IPS-18a (cell line): Measurements from ENCODE around the gene SPDEF.
A peak's percentile ranks its signal among the peaks of the same experiment; 100 is the strongest.

Source experiments
- H3K27ac ChIP-seq: one replicate; pipeline ENCODE4 v1.5.1; 2013; ENCODE audit warnings: low read length
- H3K27me3 ChIP-seq: one replicate; pipeline ENCODE4 v1.6.1; 2013; ENCODE audit warnings: mild to moderate bottlenecking, low read length; ENCODE audit not compliant: control insufficient read depth, insufficient read depth
- H3K36me3 ChIP-seq: one replicate; pipeline ENCODE4 v1.6.1; 2013; ENCODE audit warnings: low read depth, low read length; ENCODE audit not compliant: control insufficient read depth
- H3K4me1 ChIP-seq: one replicate; pipeline ENCODE4 v1.6.1; 2013; ENCODE audit warnings: low read depth, low read length; ENCODE audit not compliant: control insufficient read depth
- H3K4me3 ChIP-seq: one replicate; pipeline ENCODE4 v1.5.1; 2013; ENCODE audit warnings: low read length
- H3K9ac ChIP-seq: one replicate; pipeline ENCODE4 v1.6.1; 2013; ENCODE audit warnings: mild to moderate bottlenecking, low read length, moderate library complexity
- H3K9me3 ChIP-seq: one replicate; pipeline ENCODE4 v1.6.1; 2013; ENCODE audit warnings: low read depth, low read length; ENCODE audit not compliant: control insufficient read depth

Gene SPDEF

DNA sequence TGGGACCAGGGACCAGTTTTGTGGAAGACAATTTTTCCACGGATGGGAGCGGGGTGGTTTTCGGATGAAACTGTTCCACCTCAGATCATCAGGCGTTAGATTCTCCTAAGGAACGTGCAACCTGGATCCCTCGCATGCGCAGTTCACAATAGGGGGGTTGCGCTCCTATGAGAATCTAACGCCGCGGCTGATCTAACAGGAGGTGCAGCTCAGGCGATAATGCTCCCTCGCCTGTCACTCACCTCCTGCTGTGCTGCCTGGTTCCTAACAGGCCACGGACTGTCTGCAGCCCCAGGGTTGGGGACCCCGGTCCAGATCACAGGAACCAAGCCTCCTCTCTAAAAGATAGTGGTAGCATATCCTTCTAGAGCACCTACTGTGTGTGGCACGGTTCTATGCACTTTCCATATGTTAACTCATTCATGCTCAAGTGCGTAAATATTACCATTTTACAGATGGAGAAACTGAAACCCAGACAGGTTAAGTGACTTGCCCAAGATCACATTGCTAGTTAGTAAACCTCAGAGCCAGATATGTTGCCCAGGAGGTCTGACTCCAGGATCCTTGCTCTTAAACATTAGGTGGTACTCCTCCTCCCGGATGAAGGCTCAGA, 25.3 kb downstream of the SPDEF start:
- no peaks in the 10 kb centered on the region for H3K36me3 ChIP-seq
- H3K9me3 ChIP-seq: no peaks in the 10 kb centered on the region
- no peak overlapping the region for H3K4me3 ChIP-seq
- H3K27ac ChIP-seq: no peak overlapping the region
- H3K27me3 ChIP-seq: no peaks in the 10 kb centered on the region
- H3K4me1 ChIP-seq: peaks cover 14% of the 10 kb centered on the region
- no peak overlapping the region for H3K9ac ChIP-seq

DNA sequence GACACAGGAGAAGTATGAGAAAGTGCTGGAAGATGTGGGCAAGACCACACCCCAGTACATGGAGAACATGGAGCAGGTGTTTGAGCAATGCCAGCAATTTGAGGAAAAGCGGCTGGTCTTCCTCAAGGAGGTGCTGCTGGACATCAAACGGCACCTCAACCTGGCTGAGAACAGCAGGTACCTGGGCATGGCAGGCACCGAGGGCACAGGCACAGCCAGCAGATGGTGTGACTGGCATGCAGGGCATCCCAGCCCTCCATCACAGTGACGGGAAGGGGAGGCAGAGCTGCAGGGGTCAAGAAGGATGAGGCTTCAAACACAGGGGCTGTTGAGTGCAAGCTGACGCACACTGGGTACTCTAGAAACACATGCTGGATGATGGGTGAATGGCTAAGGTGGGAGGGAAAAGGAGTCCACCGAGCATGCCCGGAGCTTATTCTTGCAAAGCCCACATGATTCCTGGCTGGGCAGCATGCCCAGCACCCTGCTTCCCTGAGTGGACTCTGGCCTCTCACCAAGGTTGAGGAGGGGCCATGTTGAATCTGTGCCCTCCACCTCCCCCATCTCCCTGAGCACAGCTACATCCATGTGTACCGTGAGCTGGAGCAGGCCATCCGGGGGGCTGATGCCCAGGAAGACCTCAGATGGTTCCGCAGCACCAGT, 26.3 kb downstream of the SPDEF start:
- Histone ChIP-seq H3K4me1 (peaks cover 14% of the 10 kb centered on the region), H3K36me3 (no peaks in the 10 kb centered on the region), H3K4me3 (no peak overlapping the region), H3K9me3 (no peaks in the 10 kb centered on the region), H3K9ac (no peak overlapping the region), H3K27ac (no peak overlapping the region), H3K27me3 (no peaks in the 10 kb centered on the region)

DNA sequence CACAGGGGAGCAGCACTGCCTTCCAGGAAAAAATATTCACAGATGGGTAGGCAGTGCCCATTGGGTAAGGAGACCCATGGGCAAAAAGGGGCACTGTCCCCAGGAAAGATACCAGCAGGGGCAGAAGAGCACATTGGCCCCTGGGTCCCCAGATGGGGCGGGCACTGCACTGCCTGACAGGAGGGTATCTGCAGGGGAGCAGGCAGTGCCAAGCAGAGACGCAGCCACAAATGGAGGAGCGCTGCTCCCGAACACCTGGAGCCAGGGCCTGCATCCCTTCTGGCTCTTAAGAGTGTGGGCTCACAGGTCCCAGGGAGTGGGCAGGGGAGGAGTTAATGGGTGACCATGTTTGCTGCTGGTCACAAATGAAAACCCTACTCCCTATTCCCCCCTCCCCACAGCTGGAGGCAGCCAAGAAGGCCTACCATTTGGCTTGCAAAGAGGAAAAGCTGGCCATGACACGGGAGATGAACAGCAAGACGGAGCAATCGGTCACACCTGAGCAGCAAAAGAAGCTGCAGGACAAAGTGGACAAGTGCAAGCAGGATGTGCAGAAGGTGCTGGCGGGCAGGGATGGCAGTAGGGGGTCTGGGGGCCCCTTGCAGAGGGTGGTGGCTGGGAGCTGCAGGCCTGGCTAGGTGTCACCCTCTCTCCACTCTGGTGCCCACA, 27.0 kb downstream of the SPDEF start:
- Histone ChIP-seq H3K27me3 (no peaks in the 10 kb centered on the region), H3K27ac (no peak overlapping the region), H3K4me3 (no peak overlapping the region), H3K36me3 (no peaks in the 10 kb centered on the region), H3K9ac (no peak overlapping the region), H3K4me1 (peaks cover 14% of the 10 kb centered on the region), H3K9me3 (no peaks in the 10 kb centered on the region)

DNA sequence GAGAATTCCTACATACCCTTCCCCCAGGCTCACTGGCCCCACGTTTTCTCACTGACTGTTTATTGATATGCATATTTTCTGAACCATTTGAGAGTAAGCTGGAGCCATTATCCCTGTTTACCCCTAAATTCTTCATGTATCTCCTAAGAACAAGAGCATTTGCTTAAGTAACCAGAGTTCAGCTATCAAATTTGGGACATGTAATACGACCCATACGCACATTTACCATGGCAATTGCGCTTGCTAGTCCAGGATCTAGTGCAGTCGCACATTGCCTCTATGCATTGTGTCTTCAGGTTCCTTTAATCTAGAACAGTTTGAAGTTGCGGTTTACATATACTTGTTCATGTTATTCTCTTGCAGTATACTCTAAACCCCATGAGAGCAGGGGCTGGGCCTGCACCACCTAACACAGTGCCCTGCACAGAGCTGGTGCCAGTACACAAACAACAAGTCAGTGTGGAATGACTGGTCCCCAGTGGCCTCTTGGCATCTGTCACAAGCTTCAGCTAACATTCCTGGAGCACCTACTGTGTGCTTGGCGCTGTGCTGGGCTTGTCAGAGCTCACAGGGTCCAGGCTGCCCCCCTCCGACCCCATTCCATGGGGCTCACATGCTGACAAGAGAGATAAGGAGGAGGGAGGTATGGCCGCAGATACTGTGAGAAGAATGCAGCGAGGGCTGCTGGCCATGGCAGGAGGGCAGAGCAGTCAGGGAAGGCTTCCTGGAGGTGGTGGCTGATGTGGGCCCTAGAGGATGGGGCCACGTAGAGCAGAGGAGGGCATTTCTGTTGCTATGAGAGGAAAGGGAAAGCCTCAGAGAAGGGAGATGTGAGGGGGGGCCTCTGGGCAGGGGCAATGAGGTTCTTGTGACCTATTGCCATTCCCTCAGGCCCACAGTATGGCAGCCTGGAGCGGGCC, 28.1 kb downstream of the SPDEF start:
- Histone ChIP-seq H3K4me1 (peaks cover 14% of the 10 kb centered on the region), H3K9me3 (no peaks in the 10 kb centered on the region), H3K36me3 (no peaks in the 10 kb centered on the region), H3K27me3 (no peaks in the 10 kb centered on the region), H3K27ac (no peak overlapping the region), H3K4me3 (peak overlapping the region; percentile 42), H3K9ac (no peak overlapping the region)

DNA sequence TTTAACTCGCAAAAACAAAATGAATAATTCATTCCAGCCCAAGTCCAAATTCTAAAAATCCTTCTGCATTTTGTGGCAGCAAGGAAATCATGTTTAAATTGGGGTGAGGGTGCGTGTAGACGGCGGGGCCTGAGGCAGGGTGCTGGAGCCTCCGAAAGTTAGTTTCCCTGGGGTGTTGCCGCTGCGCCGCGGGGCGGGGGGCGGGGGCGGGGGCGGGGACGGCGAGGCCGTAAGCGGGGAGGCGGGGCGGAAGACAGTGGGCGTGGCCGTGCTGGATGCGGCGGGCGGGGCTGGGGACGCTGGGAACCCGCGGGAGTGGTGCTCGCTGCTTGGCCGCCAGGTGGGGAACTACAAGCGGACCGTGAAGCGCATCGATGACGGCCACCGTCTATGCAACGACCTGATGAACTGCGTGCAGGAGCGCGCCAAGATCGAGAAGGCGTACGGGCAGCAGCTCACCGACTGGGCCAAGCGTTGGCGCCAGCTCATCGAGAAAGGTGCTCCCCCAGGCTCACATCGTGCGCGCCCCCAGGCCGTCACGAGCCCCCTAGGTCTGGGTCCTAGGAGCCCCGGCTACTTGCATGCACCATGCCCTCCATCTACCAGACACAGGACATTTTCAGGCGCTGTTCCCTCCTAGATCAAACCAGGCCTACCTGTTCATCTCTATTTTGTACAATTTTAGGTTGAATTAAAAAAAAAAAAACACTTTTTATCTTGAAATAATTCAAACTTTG, 29.0 kb downstream of the SPDEF start:
- Histone ChIP-seq H3K9ac (peak overlapping the region; percentile 19), H3K9me3 (no peaks in the 10 kb centered on the region)

DNA sequence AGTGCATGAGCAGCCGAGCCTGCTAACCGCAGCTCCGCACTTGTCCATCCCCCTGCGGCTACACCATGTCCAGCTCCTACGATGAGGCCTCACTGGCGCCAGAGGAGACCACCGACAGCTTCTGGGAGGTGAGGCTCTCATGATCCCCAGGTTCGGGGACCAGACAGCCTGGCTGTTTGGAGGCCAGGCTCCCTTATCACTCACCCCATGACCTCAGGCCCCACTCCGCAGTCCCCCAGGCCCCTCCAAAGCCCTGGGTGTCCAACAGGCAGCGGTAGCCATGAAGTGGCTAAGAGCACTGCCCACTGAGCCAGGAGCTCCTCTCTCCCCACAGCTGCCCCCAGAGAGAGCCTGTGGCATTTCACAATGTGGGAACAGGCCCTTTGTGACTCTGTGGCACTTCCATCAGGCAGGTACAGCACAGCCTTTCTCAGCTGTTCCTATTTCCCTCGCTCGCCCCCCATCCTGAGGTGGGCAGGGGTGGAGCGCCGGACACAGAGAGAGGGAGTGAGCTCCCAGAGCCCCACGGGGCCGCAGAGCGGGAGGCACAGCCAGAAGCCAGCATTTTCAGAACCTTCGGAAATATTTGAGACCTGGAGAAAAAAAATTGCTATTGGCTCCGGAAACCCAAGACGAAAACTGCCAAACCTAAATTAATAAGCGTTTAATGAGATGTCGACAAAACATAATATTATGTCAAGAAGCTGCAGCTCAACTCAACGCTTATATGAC, 29.7 kb downstream of the SPDEF start:
- Histone ChIP-seq H3K9me3 (no peaks in the 10 kb centered on the region), H3K4me3 (peak overlapping the region; percentile 29)

More for the DNA sequence above, 29.0 kb downstream of the SPDEF start:
- Histone ChIP-seq H3K4me3 (peak overlapping the region; percentile 42), H3K27ac (no peak overlapping the region), H3K27me3 (no peaks in the 10 kb centered on the region), H3K36me3 (no peaks in the 10 kb centered on the region), H3K4me1 (peaks cover 14% of the 10 kb centered on the region)

DNA sequence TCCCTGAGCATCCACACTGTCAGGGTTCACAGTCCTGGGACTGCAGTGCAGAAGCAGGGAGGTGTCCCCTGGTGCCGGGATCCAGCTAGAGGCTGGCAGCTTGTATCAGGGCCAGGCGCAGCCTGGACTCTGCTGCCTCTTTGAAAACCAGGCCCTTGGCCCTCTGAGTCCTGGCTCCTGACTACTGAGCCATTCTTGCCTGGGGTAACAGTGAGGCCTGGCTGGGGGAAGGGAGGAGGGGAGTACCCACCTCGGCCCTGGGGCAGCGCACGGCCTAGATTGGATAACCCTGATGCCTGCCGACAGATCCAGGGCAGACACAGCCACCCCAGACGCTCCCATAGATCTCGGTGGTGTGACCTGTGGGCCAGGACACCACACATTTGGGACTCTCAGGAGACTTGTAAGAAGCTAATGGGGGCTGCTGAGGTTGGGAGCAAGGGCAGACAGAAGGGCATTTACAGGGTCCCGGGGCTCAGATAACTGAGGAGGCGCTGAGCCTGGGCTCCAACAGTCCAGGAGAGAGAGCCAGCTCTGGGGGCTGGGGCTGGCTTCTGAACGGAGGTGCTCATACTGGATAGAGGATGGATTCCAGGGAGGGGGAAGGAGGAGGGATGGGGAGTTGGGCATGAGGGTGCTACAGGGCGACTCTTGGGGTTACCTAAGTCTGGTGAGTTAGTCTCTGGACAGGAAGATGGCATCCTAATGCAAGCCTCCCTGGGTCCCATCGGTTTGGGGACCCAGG, 30.5 kb downstream of the SPDEF start:
- Histone ChIP-seq H3K4me3 (no peak overlapping the region), H3K36me3 (no peaks in the 10 kb centered on the region), H3K27ac (no peak overlapping the region), H3K9ac (no peak overlapping the region), H3K27me3 (no peaks in the 10 kb centered on the region), H3K4me1 (peaks cover 14% of the 10 kb centered on the region), H3K9me3 (no peaks in the 10 kb centered on the region)

More for the DNA sequence above, 29.7 kb downstream of the SPDEF start:
- no peak overlapping the region for H3K27ac ChIP-seq
- no peaks in the 10 kb centered on the region for H3K36me3 ChIP-seq
- no peaks in the 10 kb centered on the region for H3K27me3 ChIP-seq
- no peak overlapping the region for H3K9ac ChIP-seq
- H3K4me1 ChIP-seq: peaks cover 14% of the 10 kb centered on the region

DNA sequence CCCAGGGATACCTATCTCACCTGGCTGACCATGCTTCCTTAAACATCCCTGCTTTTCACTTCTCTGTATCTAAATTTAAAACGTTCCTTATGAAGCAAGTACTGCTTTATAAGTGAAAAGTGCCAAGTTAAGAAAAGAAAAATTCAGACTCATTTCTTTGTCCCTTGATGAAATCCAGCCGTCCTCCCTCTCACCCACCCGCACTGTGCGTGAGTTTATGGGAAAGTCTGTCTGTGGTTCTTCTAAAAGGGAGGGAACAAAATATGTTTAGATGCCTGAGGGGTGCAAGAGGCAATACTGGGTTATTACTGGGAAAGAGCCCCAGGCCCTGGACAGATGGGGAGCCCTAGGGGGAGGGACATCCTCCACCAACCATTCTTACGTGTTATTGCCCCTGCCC, 31.2 kb downstream of the SPDEF start:
- Histone ChIP-seq H3K9ac (no peak overlapping the region), H3K27ac (no peak overlapping the region), H3K36me3 (no peaks in the 10 kb centered on the region), H3K4me1 (peaks cover 14% of the 10 kb centered on the region), H3K9me3 (no peaks in the 10 kb centered on the region), H3K4me3 (no peak overlapping the region), H3K27me3 (no peaks in the 10 kb centered on the region)

DNA sequence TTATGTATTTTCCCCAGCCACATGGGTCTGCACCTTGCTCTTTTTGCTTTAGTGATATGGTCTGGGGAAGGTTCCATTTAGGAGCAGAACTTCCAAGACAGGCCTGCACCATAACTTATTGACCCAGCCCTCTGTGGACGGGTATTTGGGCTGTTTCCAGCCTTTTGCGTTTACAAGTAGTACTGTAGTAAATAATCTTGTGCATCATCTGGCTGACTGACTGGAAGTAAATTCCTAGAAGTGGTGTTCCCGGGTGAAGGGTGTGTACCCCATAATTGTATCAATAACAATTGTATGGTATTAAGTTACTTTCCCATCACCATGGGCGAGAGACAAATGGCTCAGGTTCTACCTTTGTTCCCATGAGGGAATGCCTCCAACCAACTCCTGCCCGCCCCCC, 31.6 kb downstream of the SPDEF start:
- Histone ChIP-seq H3K4me1 (peaks cover 14% of the 10 kb centered on the region), H3K4me3 (no peak overlapping the region), H3K9ac (no peak overlapping the region), H3K27ac (no peak overlapping the region), H3K36me3 (no peaks in the 10 kb centered on the region), H3K9me3 (no peaks in the 10 kb centered on the region), H3K27me3 (no peaks in the 10 kb centered on the region)
